Vagina (tissue), 2 donors: ENCODE results near the gene DERL3.

Experiments used
- POLR2A ChIP-seq, 2 donors: fragments of 450-650 bp; IDR thresholded peaks; one replicate each; pipeline ENCODE4 v1.6.1; 2017; ENCODE audit warnings: antibody characterized with exemption in 2 of 2, mild to moderate bottlenecking in 2 of 2, moderate library complexity in 2 of 2
- POLR2AphosphoS5 ChIP-seq, 2 donors: sonication (generic); formaldehyde crosslinking; IDR thresholded peaks; one replicate each; pipeline ENCODE4 v1.9.0; 2017; ENCODE audit warnings: antibody characterized with exemption in 2 of 2, mild to moderate bottlenecking in 2 of 2, low read depth in 1 of 2; ENCODE audit not compliant: insufficient read depth in 1 of 2
- TF ChIP-seq, protein P1 (sequence below), 3 experiments: fragments of 450-650 bp in 2 of 3; fragments of 200-600 bp in 1 of 3; sonication (generic) in 1 of 3; IDR thresholded peaks; one replicate each; pipeline ENCODE4 v1.5.1; 2017 to 2019; ENCODE audit warnings: antibody characterized with exemption in 3 of 3, mild to moderate bottlenecking in 2 of 3, moderate library complexity in 2 of 3

DNA sequence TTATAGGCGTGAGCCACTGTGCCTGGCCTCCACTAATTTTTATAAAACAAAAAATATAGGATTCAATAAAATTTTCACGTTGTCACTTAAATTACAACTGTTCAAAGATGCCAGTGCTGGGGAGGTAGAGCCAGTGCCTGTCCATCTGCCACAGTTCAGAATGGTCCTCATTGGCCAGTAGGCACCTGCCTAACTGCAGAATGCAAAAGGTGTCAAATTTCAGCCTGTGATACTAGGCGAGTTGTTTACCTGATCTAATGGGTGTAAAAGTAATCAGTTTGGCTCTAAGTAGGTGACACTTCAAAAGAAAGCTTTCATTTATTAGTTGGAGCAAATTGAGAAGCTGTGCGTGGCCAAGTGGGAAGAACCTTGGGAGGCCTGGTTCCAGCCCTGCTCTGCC, 49.7 kb downstream of the DERL3 start:
- TF ChIP-seq POLR2A (IDR thresholded peaks at IDR 0.05) (no peak), POLR2AphosphoS5 (IDR thresholded peaks at IDR 0.05; ENCODE audit: insufficient read depth in 1 of 2, low read depth in 1 of 2) (no peak)
- TF ChIP-seq, protein P1, sequence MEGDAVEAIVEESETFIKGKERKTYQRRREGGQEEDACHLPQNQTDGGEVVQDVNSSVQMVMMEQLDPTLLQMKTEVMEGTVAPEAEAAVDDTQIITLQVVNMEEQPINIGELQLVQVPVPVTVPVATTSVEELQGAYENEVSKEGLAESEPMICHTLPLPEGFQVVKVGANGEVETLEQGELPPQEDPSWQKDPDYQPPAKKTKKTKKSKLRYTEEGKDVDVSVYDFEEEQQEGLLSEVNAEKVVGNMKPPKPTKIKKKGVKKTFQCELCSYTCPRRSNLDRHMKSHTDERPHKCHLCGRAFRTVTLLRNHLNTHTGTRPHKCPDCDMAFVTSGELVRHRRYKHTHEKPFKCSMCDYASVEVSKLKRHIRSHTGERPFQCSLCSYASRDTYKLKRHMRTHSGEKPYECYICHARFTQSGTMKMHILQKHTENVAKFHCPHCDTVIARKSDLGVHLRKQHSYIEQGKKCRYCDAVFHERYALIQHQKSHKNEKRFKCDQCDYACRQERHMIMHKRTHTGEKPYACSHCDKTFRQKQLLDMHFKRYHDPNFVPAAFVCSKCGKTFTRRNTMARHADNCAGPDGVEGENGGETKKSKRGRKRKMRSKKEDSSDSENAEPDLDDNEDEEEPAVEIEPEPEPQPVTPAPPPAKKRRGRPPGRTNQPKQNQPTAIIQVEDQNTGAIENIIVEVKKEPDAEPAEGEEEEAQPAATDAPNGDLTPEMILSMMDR (IDR thresholded peaks at IDR 0.05) = no peak
